Measurements from ENCODE around the gene CYP26C1.

GRCh38 chr10:93063977-93064660 lies 3.5 kb downstream of the CYP26C1 start:
- TF ChIP-seq EP300 (IDR thresholded peaks at IDR 0.05; ENCODE audit: borderline replicate concordance) (no peak), YY1 (IDR thresholded peaks at IDR 0.05; ENCODE audit: low read depth) (no peak), FOXM1 (IDR thresholded peaks at IDR 0.05; ENCODE audit: borderline replicate concordance, low read depth) (no peak), CEBPB (IDR thresholded peaks at IDR 0.05) (no peak), NFIC (IDR thresholded peaks at IDR 0.05) (no peak), USF1 (IDR thresholded peaks at IDR 0.05) (no peak), TAF1 (IDR thresholded peaks at IDR 0.05; ENCODE audit: low read depth) (no peak), RAD21 (IDR thresholded peaks at IDR 0.05; ENCODE audit: low read depth) (no peak)
- TF ChIP-seq, protein P1, sequence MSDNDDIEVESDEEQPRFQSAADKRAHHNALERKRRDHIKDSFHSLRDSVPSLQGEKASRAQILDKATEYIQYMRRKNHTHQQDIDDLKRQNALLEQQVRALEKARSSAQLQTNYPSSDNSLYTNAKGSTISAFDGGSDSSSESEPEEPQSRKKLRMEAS (IDR thresholded peaks at IDR 0.05): no peak

All from Ishikawa (cell line).